ENCODE results near the gene MEF2A. TPM values are rescaled to one million over a fixed set of nuclear protein-coding genes. Genes with fewer than 3 reads are reported as not detected.

MEF2A gene
- total RNA-seq, 2 donors from 2014 or later = 20.1 to 36.8 TPM

- no peaks in the 10 kb centered on the region for H3K27me3 ChIP-seq
- no peaks in the 10 kb centered on the region for H3K4me1 ChIP-seq
- intact Hi-C loops (cut with DNase I) = no loop called here
- H3K27ac ChIP-seq = no peak overlapping the region
- H3K9me3 ChIP-seq = no peaks in the 10 kb centered on the region
- no peaks in the 10 kb centered on the region for H3K36me3 ChIP-seq
- H3K4me3 ChIP-seq = no peak overlapping the region
- no peak overlapping the region for H3K9ac ChIP-seq (ENCODE audit: low read depth in 2 of 2, low read length in 2 of 2)
- TF ChIP-seq CTCF (IDR thresholded peaks at IDR 0.05) = no peak
- DNase-seq = no peak
Observed at GRCh38 chr15:99582508-99582960, 16.8 kb downstream of the MEF2A start.

- H3K9me3 ChIP-seq = no peaks in the 10 kb centered on the region
- TF ChIP-seq CTCF (IDR thresholded peaks at IDR 0.05) = no peak
- H3K4me1 ChIP-seq = no peaks in the 10 kb centered on the region
- no peaks in the 10 kb centered on the region for H3K27me3 ChIP-seq
- no peak overlapping the region for H3K27ac ChIP-seq
- no peaks in the 10 kb centered on the region for H3K36me3 ChIP-seq
- intact Hi-C loops (cut with DNase I) = no loop called here
- H3K4me3 ChIP-seq = no peak overlapping the region
- H3K9ac ChIP-seq (ENCODE audit: low read depth in 2 of 2, low read length in 2 of 2) = no peak overlapping the region
- DNase-seq = no peak
Observed at GRCh38 chr15:99584081-99584600, 18.4 kb downstream of the MEF2A start.

- Histone ChIP-seq H3K4me3 (no peak overlapping the region), H3K36me3 (no peaks in the 10 kb centered on the region), H3K9ac (ENCODE audit: low read depth in 2 of 2, low read length in 2 of 2) (no peak overlapping the region), H3K9me3 (no peaks in the 10 kb centered on the region), H3K27me3 (no peaks in the 10 kb centered on the region), H3K4me1 (no peaks in the 10 kb centered on the region), H3K27ac (no peak overlapping the region)
- TF ChIP-seq CTCF (IDR thresholded peaks at IDR 0.05) = no peak
- DNase-seq = no peak
- intact Hi-C loops (cut with DNase I) = no loop called here
Observed at GRCh38 chr15:99586121-99586520, 20.3 kb downstream of the MEF2A start.

GRCh38 chr15:99589801-99590200 lies 24.0 kb downstream of the MEF2A start:
- Histone ChIP-seq H3K36me3 (no peaks in the 10 kb centered on the region), H3K9me3 (no peaks in the 10 kb centered on the region), H3K27me3 (no peaks in the 10 kb centered on the region), H3K27ac (no peak overlapping the region), H3K4me1 (no peaks in the 10 kb centered on the region), H3K4me3 (no peak overlapping the region), H3K9ac (ENCODE audit: low read depth in 2 of 2, low read length in 2 of 2) (no peak overlapping the region)
- intact Hi-C loops (cut with DNase I) = no loop called here
- no peak for TF ChIP-seq CTCF (IDR thresholded peaks at IDR 0.05)
- DNase-seq = no peak

GRCh38 chr15:99590913-99591646 lies 25.3 kb downstream of the MEF2A start:
- intact Hi-C loops (cut with DNase I) = no loop called here
- no peak for DNase-seq
- TF ChIP-seq CTCF (IDR thresholded peaks at IDR 0.05) = no peak
- Histone ChIP-seq H3K9ac (ENCODE audit: low read depth in 2 of 2, low read length in 2 of 2) (no peak overlapping the region), H3K9me3 (no peaks in the 10 kb centered on the region), H3K4me1 (no peaks in the 10 kb centered on the region), H3K4me3 (no peak overlapping the region), H3K27me3 (no peaks in the 10 kb centered on the region), H3K27ac (no peak overlapping the region), H3K36me3 (no peaks in the 10 kb centered on the region)

All from colonic mucosa (tissue), 4 donors.